GM18499 (cell line): ENCODE results near the gene RGS3.
"Not testable (repeated sequence)": the region's sequence is repeated elsewhere in the genome, so short reads cannot be mapped to it uniquely, and the experiment has no call there.

Experiments
- ATAC-seq: cut with Tn5 transposase; IDR thresholded peaks from one replicate; pipeline ENCODE4 v1.9.1; 2021; ENCODE audit warnings: moderate number of reproducible peaks; ENCODE audit not compliant: insufficient read depth, unreplicated experiment

RGS3 gene

GRCh38 chr9:113542006-113542405 lies 78.5 kb downstream of the RGS3 start:
- ATAC-seq, result no peak

- ATAC-seq, result no peak
Measured at GRCh38 chr9:113542741-113543140, 79.2 kb downstream of the RGS3 start.

GRCh38 chr9:113543296-113543981 lies 79.9 kb downstream of the RGS3 start:
- no peak for ATAC-seq

- no peak for ATAC-seq
Measured at GRCh38 chr9:113543982-113544303, 80.4 kb downstream of the RGS3 start.

- no peak for ATAC-seq
Measured at GRCh38 chr9:113545068-113545467, 81.5 kb downstream of the RGS3 start.

- ATAC-seq, result no peak
Measured at GRCh38 chr9:113546566-113546965, 83.0 kb downstream of the RGS3 start.

- no peak for ATAC-seq
Measured at GRCh38 chr9:113547501-113547900, 84.0 kb downstream of the RGS3 start.

- ATAC-seq, result no peak
Measured at GRCh38 chr9:113548221-113549041, 84.9 kb downstream of the RGS3 start.

- ATAC-seq, result not testable (repeated sequence)
Measured at GRCh38 chr9:113549892-113550291, 86.4 kb downstream of the RGS3 start.

GRCh38 chr9:113556877-113557593 lies 93.5 kb downstream of the RGS3 start:
- no peak for ATAC-seq

GRCh38 chr9:113558632-113559502 lies 95.3 kb downstream of the RGS3 start:
- no peak for ATAC-seq

GRCh38 chr9:113559834-113560800 lies 96.6 kb downstream of the RGS3 start:
- no peak for ATAC-seq

GRCh38 chr9:113562653-113563381 lies 99.3 kb downstream of the RGS3 start:
- ATAC-seq, result no peak

GRCh38 chr9:113563826-113564497 lies 100.4 kb downstream of the RGS3 start:
- ATAC-seq, result no peak

- no peak for ATAC-seq
Measured at GRCh38 chr9:113564498-113565237, 101.1 kb downstream of the RGS3 start.

GRCh38 chr9:113566016-113566711 lies 102.6 kb downstream of the RGS3 start:
- ATAC-seq, result no peak

GRCh38 chr9:113566712-113567071 lies 103.2 kb downstream of the RGS3 start:
- no peak for ATAC-seq
